ENCODE data around the gene WDR35. TPM values are rescaled to one million over a fixed set of nuclear protein-coding genes. Genes with fewer than 3 reads are reported as not detected.

Gene WDR35
- total and polyA plus RNA-seq, 2 of the 4 experiments (the other 2 are of a cell fraction): 3.4 to 8.1 TPM

GRCh38 chr2:19876751-19877150 is 113.2 kb downstream of the WDR35 start:
- no peaks in the 10 kb centered on the region for H3K79me1 ChIP-seq (ENCODE audit: low read depth in 1 of 2, low read length in 2 of 2)
- CTCF ChIA-PET: no interaction called here
- in situ Hi-C loops (cut with MboI; ENCODE audit: low sequenced_read_pairs) (no loop called here), intact Hi-C loops (cut with micrococcal nuclease) (no loop called here), dilution Hi-C loops (cut with HindIII; ENCODE audit: low sequenced_read_pairs, unreplicated experiment) (no loop called here)
- H3K36me3 ChIP-seq (ENCODE audit: control insufficient read depth, insufficient read depth, low read length): no peaks in the 10 kb centered on the region
- H3K18ac ChIP-seq (ENCODE audit: low read depth, low read length): no peak overlapping the region
- POLR2A ChIA-PET (ENCODE audit: unreplicated experiment): no interaction called here
- DNase-seq: no peak
- no peak overlapping the region for H2BK15ac ChIP-seq (ENCODE audit: low read depth, low read length)
- no peak overlapping the region for H4K8ac ChIP-seq (ENCODE audit: low read depth in 2 of 2, low read length in 2 of 2)
- no peak overlapping the region for H4K91ac ChIP-seq (ENCODE audit: insufficient read depth, low read depth, low read length)
- H2AK9ac ChIP-seq (replicated peaks; ENCODE audit: low read depth, low read length, poor library complexity): no peak overlapping the region
- no peak overlapping the region for H3K4me2 ChIP-seq (ENCODE audit: low read depth, low read length)
- H3K9me1 ChIP-seq (ENCODE audit: insufficient read depth, low read length): peaks cover 7% of the 10 kb centered on the region; the same call in 1 of the 2 replicates
- H2BK5ac ChIP-seq (ENCODE audit: low read depth, low read length, poor library complexity, severe bottlenecking): no peak overlapping the region
- no TSS peak for BruUV-seq (replicated peaks)
- H3K27ac ChIP-seq (ENCODE audit: insufficient read depth, low read length): no peak overlapping the region
- no peak overlapping the region for H3K23ac ChIP-seq (ENCODE audit: low read depth, low read length)
- no peak overlapping the region for H3K4me3 ChIP-seq (ENCODE audit: insufficient read depth, low read depth, low read length)
- H4K5ac ChIP-seq (ENCODE audit: low read depth, low read length): no peak overlapping the region
- peaks cover 3% of the 10 kb centered on the region; the same call in 1 of the 2 replicates for H3K4me1 ChIP-seq (ENCODE audit: control insufficient read depth, insufficient read depth, low read length)
- TF ChIP-seq POLR2A (IDR thresholded peaks at IDR 0.05; ENCODE audit: low read depth, low read length) (no peak), BHLHE40 (IDR thresholded peaks at IDR 0.05; ENCODE audit: low read depth, low read length) (no peak), SMC3 (IDR thresholded peaks at IDR 0.05; ENCODE audit: low read depth, low read length) (no peak), MXI1 (IDR thresholded peaks at IDR 0.05; ENCODE audit: borderline replicate concordance, low read depth, low read length) (no peak), NFE2L2 (IDR thresholded peaks at IDR 0.05; ENCODE audit: low read depth, low read length) (no peak), CEBPB (IDR thresholded peaks at IDR 0.05; ENCODE audit: low read depth, low read length) (no peak), RCOR1 (IDR thresholded peaks at IDR 0.05; ENCODE audit: insufficient replicate concordance, low read length) (no peak), CHD1 (IDR thresholded peaks at IDR 0.05; ENCODE audit: low read depth, low read length) (no peak), RAD21 (IDR thresholded peaks at IDR 0.05; ENCODE audit: low read length) (no peak), ELK1 (IDR thresholded peaks at IDR 0.05; ENCODE audit: borderline replicate concordance, low read depth, low read length) (no peak), MAFK (IDR thresholded peaks at IDR 0.05; ENCODE audit: low read depth, low read length) (no peak), FOS (IDR thresholded peaks at IDR 0.05; ENCODE audit: low read depth, low read length) (no peak), USF2 (IDR thresholded peaks at IDR 0.05; ENCODE audit: low read depth, low read length) (no peak), RFX5 (IDR thresholded peaks at IDR 0.05; ENCODE audit: low read depth, low read length) (no peak), CTCF (conservative IDR thresholded peaks at IDR 0.05; ENCODE audit: low read depth, low read length) (no peak), MAZ (IDR thresholded peaks at IDR 0.05; ENCODE audit: borderline replicate concordance, low read depth, low read length) (no peak)
- H3K4ac ChIP-seq (ENCODE audit: low read depth, low read length): no peak overlapping the region
- H2AFZ ChIP-seq (replicated peaks; ENCODE audit: low read length, poor library complexity): no peak overlapping the region
- ATAC-seq (ENCODE audit: low read depth): no peak
- H3K56ac ChIP-seq (ENCODE audit: extremely low read depth, insufficient read depth, low read length): no peak overlapping the region
- no peak overlapping the region for H3K14ac ChIP-seq (replicated peaks; ENCODE audit: low read depth, low read length)
- H3K9ac ChIP-seq (ENCODE audit: low read depth, low read length): no peak overlapping the region
- H2BK120ac ChIP-seq (ENCODE audit: low read depth, low read length): no peak overlapping the region
- H2AK5ac ChIP-seq (ENCODE audit: low read depth, low read length): no peak overlapping the region
- H4K20me1 ChIP-seq (ENCODE audit: insufficient read depth, low read length): peaks cover 3% of the 10 kb centered on the region
- no peaks in the 10 kb centered on the region for H3K9me3 ChIP-seq (ENCODE audit: control insufficient read depth, insufficient read depth, low read length)
- no peak overlapping the region for H2BK20ac ChIP-seq (ENCODE audit: low read depth, low read length)
- H3K27me3 ChIP-seq (ENCODE audit: control insufficient read depth, insufficient read depth, low read length): peaks cover 18% of the 10 kb centered on the region
- no CpG with 5 or more reads among the region's 4 CpGs for WGBS, 2 experiments (ENCODE audit: extremely low coverage in 2 of 2, insufficient read length in 1 of 2)
